ENCODE measurements around the gene MAML2. TPM values are rescaled to one million over a fixed set of nuclear protein-coding genes. Genes with fewer than 3 reads are reported as not detected.

The MAML2 gene
- total RNA-seq, 4 donors from 2014 or later: 15.9 to 31.9 (median 24.9) TPM

GRCh38 chr11:96256215-96257011, 86.6 kb downstream of the MAML2 start:
- no peaks in the 10 kb centered on the region for H3K9me3 ChIP-seq
- TF ChIP-seq, protein P1, sequence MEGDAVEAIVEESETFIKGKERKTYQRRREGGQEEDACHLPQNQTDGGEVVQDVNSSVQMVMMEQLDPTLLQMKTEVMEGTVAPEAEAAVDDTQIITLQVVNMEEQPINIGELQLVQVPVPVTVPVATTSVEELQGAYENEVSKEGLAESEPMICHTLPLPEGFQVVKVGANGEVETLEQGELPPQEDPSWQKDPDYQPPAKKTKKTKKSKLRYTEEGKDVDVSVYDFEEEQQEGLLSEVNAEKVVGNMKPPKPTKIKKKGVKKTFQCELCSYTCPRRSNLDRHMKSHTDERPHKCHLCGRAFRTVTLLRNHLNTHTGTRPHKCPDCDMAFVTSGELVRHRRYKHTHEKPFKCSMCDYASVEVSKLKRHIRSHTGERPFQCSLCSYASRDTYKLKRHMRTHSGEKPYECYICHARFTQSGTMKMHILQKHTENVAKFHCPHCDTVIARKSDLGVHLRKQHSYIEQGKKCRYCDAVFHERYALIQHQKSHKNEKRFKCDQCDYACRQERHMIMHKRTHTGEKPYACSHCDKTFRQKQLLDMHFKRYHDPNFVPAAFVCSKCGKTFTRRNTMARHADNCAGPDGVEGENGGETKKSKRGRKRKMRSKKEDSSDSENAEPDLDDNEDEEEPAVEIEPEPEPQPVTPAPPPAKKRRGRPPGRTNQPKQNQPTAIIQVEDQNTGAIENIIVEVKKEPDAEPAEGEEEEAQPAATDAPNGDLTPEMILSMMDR (IDR thresholded peaks at IDR 0.05): no peak
- TF ChIP-seq POLR2A (IDR thresholded peaks at IDR 0.05) (no peak), EP300 (IDR thresholded peaks at IDR 0.05; ENCODE audit: low read depth) (no peak), POLR2AphosphoS5 (IDR thresholded peaks at IDR 0.05) (no peak)
- H3K27me3 ChIP-seq: no peaks in the 10 kb centered on the region
- H3K4me3 ChIP-seq: no peak overlapping the region
- WGBS, 2 donors (ENCODE audit: low coverage in 1 of 2): 62 to 71% methylated on average over 7 to 8 of the region's 8 CpGs
- H3K27ac ChIP-seq: peak overlapping the region in 2 of 4 donors; percentile 73 to 85
- in situ Hi-C loops (cut with MboI; ENCODE audit: low pct_ligation_motif_present in 1 of 4, low pct_unique_long_range_greater_than_20kb in 1 of 4, low sequenced_read_pairs in 3 of 4) (no loop called here), intact Hi-C loops (cut with DNase I; ENCODE audit: low total_unique reads) (no loop called here)
- no peak for DNase-seq
- H3K36me3 ChIP-seq: no peaks in the 10 kb centered on the region
- H3K4me1 ChIP-seq: peaks cover 17 to 67% (median 29%) of the 10 kb centered on the region in 4 donors

GRCh38 chr11:96254854-96255253, 88.1 kb downstream of the MAML2 start:
- Histone ChIP-seq H3K4me3 (no peak overlapping the region), H3K4me1 (peaks cover 14 to 58% (median 26%) of the 10 kb centered on the region in 4 donors), H3K27ac (no peak overlapping the region), H3K9me3 (no peaks in the 10 kb centered on the region), H3K36me3 (no peaks in the 10 kb centered on the region), H3K27me3 (no peaks in the 10 kb centered on the region)
- WGBS, 2 donors (ENCODE audit: low coverage in 1 of 2): 80 to 98% methylated on average over 7 to 8 of the region's 8 CpGs
- no peak for DNase-seq
- TF ChIP-seq POLR2AphosphoS5 (IDR thresholded peaks at IDR 0.05) (no peak), POLR2A (IDR thresholded peaks at IDR 0.05) (no peak), EP300 (IDR thresholded peaks at IDR 0.05; ENCODE audit: low read depth) (no peak)
- TF ChIP-seq, protein P1 (IDR thresholded peaks at IDR 0.05): no peak
- in situ Hi-C loops (cut with MboI; ENCODE audit: low pct_ligation_motif_present in 1 of 4, low pct_unique_long_range_greater_than_20kb in 1 of 4, low sequenced_read_pairs in 3 of 4): no loop called here
- intact Hi-C loops (cut with DNase I; ENCODE audit: low total_unique reads): no loop called here

DNA sequence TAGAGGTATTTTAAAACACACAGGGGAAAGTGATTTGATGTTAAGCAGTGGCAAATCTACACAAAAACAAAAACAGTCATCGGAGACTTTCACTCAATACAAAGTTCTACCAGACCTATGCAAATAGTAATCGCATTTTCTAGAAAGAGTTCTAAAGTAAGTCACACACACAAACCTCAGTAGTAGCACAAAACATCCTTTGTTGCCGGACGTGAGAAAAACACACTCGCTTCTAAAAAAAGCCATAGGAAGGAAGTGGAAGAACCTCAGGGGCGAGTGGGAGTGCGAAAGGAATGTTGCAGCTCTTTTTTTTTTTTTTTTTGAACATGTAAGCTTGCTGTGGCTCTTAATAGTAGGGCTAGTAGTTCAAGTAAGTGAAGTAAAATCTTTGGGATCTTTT, 88.9 kb downstream of the MAML2 start:
- DNase-seq: peak; percentile 35
- peaks cover 8 to 51% (median 20%) of the 10 kb centered on the region in 4 donors for H3K4me1 ChIP-seq
- 38 to 75% methylated on average over 7 of the region's 7 CpGs for WGBS, 2 donors (ENCODE audit: low coverage in 1 of 2)
- intact Hi-C loops (cut with DNase I; ENCODE audit: low total_unique reads): no loop called here
- no peak for TF ChIP-seq EP300 (IDR thresholded peaks at IDR 0.05; ENCODE audit: low read depth)
- no peak for TF ChIP-seq POLR2A (IDR thresholded peaks at IDR 0.05)
- no peak for TF ChIP-seq POLR2AphosphoS5 (IDR thresholded peaks at IDR 0.05)
- TF ChIP-seq, protein P1 (IDR thresholded peaks at IDR 0.05): no peak
- no peak overlapping the region for H3K4me3 ChIP-seq
- H3K9me3 ChIP-seq: no peaks in the 10 kb centered on the region
- no peaks in the 10 kb centered on the region for H3K27me3 ChIP-seq
- in situ Hi-C loops (cut with MboI; ENCODE audit: low pct_ligation_motif_present in 1 of 4, low pct_unique_long_range_greater_than_20kb in 1 of 4, low sequenced_read_pairs in 3 of 4): no loop called here
- H3K27ac ChIP-seq: no peak overlapping the region
- no peaks in the 10 kb centered on the region for H3K36me3 ChIP-seq

DNA sequence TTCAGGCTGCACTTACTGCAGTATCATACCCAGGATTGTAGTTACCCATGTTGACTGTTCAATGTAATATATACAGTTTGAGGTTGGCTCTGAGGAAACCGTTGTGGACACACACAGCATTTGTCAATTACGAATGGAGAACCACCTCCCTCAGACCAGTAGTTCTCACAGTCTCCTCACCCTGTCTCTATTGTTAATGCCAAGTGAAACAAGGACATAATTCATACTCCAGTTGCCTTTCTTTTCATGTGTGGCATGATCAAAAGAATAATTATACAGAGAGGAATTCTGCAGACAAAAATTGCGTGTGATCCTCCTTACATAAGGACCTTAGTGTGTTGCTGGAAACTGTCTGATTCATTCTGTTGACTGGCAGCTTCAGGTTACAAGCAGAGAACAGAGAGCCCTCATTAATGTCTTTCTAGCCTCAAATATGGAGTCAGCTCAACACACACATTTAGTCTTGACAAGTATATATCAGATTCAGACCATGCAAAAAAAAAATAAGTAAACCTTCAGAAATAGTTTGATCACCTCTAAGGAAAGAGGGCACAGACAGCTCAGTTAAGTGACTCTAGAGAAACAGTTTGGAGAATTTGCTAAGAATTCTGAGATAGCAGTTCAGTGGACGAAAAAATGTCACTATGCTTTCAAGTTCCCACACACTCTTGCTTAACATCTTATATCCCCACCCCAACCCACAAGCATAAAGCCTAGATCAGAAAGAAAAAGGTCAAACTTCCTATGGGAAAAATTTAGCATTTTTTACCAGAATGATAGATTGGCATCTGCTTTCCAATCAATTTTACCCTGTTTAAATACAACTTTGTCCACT, 96.1 kb downstream of the MAML2 start:
- no peaks in the 10 kb centered on the region for H3K27me3 ChIP-seq
- no peaks in the 10 kb centered on the region for H3K9me3 ChIP-seq
- H3K36me3 ChIP-seq: no peaks in the 10 kb centered on the region
- DNase-seq: no peak
- H3K27ac ChIP-seq: no peak overlapping the region
- no peak for TF ChIP-seq EP300 (IDR thresholded peaks at IDR 0.05; ENCODE audit: low read depth)
- TF ChIP-seq, protein P1 (IDR thresholded peaks at IDR 0.05): no peak
- TF ChIP-seq POLR2AphosphoS5 (IDR thresholded peaks at IDR 0.05): no peak
- no peak for TF ChIP-seq POLR2A (IDR thresholded peaks at IDR 0.05)
- in situ Hi-C loops (cut with MboI; ENCODE audit: low pct_ligation_motif_present in 1 of 4, low pct_unique_long_range_greater_than_20kb in 1 of 4, low sequenced_read_pairs in 3 of 4): loop anchor here in 3 of 4 donors (25.0 kb wide), 1 partner anchor 90 kb away; the partner anchor contains the start of gene MAML2 (in 3 of the 3)
- 37 to 39% methylated on average over 2 to 4 of the region's 4 CpGs for WGBS, 2 donors (ENCODE audit: low coverage in 1 of 2)
- H3K4me3 ChIP-seq: no peak overlapping the region
- intact Hi-C loops (cut with DNase I; ENCODE audit: low total_unique reads): loop anchor here (10.0 kb wide), 1 partner anchor 88 kb away; no protein-coding TSS in a partner anchor
- H3K4me1 ChIP-seq: peaks cover 12 to 23% (median 16%) of the 10 kb centered on the region in 4 donors
